ENCODE data around the gene BAZ2A. TPM values are rescaled to one million over a fixed set of nuclear protein-coding genes. Genes with fewer than 3 reads are reported as not detected.

Gene BAZ2A
- total RNA-seq, 1 donor from 2014 or later: 101 TPM

- intact Hi-C loops (cut with micrococcal nuclease): loop anchor here (1.0 to 10.0 kb wide), 11 partner anchors 8 to 1119 kb away; partner anchors contain the start of genes CDK4, ESYT1, IL23A and MARCHF9
Measured at GRCh38 chr12:56635806-56636674, 5.9 kb upstream of the BAZ2A start.

- intact Hi-C loops (cut with micrococcal nuclease): loop anchor here (5.0 to 10.0 kb wide), 7 partner anchors 300 to 1120 kb away; partner anchors contain the start of genes CDK4, IL23A, MARCHF9 and NAB2
Measured at GRCh38 chr12:56634837-56635791, 5.0 kb upstream of the BAZ2A start.

GRCh38 chr12:56634242-56634836, 4.2 kb upstream of the BAZ2A start:
- intact Hi-C loops (cut with micrococcal nuclease): loop anchor here (5.0 to 10.0 kb wide), 5 partner anchors 300 to 1120 kb away; partner anchors contain the start of genes CDK4, IL23A, MARCHF9 and NAB2

GRCh38 chr12:56633468-56634241, 3.5 kb upstream of the BAZ2A start:
- intact Hi-C loops (cut with micrococcal nuclease): loop anchor here (5.0 to 10.0 kb wide), 5 partner anchors 299 to 1121 kb away; partner anchors contain the start of genes CDK4, IL23A, MARCHF9 and NAB2

DNA sequence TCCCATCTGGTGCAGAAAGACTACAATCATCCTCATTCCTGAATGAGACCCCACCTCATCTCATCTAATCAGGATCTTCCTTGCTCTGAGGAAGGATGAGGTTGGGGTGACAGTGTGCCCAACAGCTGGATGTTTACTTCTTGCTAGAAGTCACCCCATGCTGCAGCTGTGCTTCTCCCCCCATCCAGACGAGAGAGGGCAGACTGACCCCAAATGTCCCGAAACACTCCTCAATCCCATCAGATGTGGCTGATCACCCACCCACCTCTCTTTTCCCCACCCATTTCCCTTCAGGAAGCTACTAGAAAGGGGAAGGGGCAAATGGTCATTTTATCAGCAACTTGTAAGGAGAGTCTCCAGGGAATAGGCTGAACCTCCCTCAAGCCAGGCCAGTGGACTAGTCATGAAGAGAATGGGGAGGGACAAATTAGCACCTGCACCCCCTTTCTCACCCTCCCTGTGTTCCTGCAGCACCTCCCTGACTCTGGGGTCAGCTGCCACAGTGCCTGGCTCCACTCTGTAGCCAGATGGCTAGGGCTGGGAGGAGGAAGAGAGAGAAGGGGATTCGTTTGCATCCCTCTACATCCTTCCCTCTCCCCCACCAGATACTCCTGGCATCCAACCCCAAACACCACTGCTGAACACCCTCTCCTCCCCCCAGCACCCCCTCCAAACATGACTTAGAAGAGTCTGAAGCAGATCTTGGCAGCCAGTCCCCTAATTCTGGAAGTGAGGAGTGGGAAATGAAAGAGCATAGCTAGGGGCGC, 2.8 kb upstream of the BAZ2A start:
- intact Hi-C loops (cut with micrococcal nuclease): loop anchor here (5.0 to 10.0 kb wide), 5 partner anchors 298 to 1122 kb away; partner anchors contain the start of genes CDK4, IL23A, MARCHF9 and NAB2

DNA sequence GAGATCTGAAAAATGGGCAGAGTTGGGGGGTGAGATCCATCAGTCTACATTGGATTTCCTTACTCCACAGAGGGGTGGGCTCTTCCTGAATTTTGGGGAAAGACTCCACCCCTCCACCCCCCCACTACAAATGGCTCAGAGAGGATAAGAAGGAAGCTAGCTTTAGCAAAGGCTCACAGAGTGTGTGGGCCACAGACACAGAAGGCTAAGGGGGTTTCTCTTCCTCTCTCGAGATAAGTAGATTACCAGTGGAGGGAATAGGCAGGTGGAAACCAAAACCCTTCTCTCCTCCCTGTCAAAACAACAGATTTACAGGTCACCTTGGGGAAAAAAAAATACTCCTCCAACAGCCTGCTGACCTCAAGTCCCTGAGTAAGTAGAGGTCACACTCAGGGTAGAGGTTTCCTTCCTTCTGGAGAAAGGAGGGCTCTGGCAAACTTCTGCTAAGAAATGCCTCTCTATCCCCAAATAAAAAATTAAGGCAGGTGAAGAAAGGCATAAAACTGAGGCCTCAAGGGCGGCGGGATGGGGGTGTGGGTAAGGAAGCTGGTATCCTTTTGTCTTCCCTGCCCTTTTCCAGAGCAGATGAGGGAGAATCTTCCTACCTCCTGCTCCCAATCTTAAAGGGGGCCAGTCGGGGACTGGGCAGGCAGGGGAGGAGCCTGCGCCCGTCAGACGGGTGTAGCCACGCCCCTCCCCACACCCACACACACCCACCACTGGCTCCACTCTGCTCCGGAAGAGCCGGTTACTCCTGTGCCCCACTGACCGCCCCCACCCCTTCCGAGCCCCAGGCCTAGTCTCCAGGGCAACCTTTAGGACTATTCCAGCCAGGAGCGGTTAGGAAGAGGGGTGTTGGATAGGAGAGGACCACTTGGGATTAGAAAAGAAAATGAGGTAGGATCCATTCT, 1.9 kb upstream of the BAZ2A start:
- intact Hi-C loops (cut with micrococcal nuclease): loop anchor here (5.0 to 10.0 kb wide), 5 partner anchors 297 to 1123 kb away; partner anchors contain the start of genes CDK4, IL23A, MARCHF9 and NAB2

GRCh38 chr12:56629459-56630179, 507 bp downstream of the BAZ2A start:
- intact Hi-C loops (cut with micrococcal nuclease): loop anchor here (5.0 to 10.0 kb wide), 5 partner anchors 295 to 1125 kb away; partner anchors contain the start of genes CDK4, IL23A, MARCHF9 and NAB2

- intact Hi-C loops (cut with micrococcal nuclease): loop anchor here (1.0 kb wide), 1 partner anchor 7 kb away; no protein-coding TSS in a partner anchor
Measured at GRCh38 chr12:56628671-56629458, 1.3 kb downstream of the BAZ2A start.

DNA sequence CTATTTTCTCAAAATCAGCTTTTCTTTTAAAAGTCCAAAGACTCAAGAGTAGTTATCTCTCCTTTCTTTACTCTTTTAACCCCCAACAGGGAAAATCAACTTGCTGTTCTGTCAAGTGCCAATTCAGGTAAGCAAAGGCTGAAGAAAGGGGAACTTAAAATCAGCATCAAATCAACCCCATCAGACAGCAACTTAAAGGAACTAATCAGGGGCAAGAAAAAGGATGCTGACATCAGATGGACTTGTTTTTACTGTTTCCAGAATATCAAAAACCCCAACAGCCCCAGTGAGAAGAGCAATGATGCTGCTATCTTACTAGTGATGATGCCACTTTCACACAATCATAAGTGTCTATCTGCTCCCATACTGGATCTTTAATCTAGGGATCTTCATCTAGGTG, 3.4 kb downstream of the BAZ2A start:
- intact Hi-C loops (cut with micrococcal nuclease): no loop called here

DNA sequence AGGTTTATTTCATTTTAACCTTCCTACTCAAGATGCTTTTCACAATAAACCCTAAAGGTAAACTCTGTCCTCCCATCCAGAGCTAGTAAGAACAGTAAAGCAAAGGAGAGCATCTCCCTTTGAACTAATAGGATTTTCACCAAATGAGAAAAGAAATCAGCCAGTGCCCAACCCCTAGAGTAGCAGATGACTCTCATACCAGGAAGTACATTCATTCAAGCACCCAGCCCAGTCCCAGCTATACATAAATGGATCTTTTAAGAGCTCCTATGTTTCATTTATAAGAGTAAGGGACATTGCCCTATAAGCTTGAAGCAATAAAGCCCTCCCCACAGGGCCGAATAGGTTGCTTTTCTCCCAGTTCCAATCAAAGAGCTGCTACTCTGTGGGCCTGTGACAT, 7.6 kb downstream of the BAZ2A start:
- intact Hi-C loops (cut with micrococcal nuclease): no loop called here

DNA sequence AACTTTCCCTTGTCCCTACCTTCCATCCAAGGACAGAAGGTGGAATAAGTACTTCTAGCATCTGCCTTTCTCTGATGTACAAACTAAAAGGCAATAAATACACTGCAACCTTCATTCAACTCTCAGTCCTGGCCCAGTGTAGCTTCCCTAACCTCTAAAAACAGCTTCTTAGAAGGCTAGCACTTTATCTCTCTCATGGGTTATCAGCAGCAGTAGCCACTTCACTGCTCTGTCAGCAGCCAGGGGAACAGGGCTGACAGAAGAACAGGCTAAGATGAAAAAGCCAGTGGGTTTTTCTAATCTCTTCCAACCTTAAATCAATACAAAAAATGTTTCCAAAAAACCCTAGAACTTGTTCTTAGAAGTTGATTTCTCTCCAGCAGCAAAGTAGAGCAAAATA, 13.2 kb downstream of the BAZ2A start:
- intact Hi-C loops (cut with micrococcal nuclease): no loop called here

DNA sequence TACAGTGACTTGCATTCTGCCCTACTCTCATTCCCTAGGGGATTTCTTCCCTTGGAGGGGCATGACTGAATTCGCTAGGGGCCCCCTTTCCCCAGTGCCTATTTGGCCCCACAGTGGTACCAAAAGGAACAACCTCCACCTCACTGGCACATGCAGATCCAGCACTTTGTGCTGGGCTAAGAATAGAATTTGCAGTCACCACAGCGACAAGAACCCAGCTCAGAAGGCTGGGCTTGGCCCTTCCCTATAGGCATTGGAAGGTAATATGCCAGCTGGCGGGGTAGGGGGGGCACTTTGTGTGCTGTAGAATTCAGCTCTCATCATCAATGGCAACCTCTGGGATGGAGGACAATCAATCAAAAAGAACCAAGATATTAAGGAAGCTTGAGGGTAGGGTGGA, 13.9 kb downstream of the BAZ2A start:
- intact Hi-C loops (cut with micrococcal nuclease): no loop called here

DNA sequence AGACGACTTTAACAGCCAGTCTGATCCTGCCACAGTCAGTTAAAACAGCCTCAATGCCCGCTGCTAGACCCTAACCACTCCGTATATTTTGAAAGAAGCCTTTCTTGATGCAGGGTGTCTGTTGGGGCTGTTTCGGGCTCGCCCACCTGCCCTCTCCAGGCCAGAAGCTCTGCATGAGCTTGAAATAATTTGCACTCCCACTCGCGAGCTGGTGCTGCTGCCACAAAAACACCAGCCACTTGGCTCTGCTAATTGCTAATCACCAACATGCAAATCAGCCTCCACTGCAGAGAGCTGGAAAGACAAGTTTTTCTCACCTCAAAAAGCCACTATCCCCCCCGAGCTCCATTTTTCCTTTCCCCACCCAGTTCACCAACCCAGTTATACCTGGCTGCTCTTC, 15.5 kb downstream of the BAZ2A start:
- intact Hi-C loops (cut with micrococcal nuclease): no loop called here

DNA sequence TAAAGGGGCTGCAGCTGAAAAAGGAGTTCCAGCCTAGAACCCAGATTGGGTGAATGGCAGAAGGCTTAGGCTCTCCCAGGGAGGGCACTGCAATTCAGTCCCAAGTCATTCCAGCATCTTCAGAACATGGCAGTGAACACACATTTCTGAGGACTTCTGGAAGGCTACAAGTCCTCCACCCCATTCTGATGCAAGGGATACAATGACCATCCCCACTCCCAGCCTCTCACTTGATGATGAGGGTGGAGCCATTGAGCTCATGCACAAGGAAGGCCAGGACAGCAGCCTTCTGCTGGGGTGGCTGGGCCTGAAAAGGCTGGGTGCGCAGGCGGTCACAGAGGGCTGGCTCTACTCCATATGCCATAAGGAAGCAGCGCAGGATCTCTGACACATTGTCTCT, 25.8 kb downstream of the BAZ2A start:
- intact Hi-C loops (cut with micrococcal nuclease): no loop called here

- intact Hi-C loops (cut with micrococcal nuclease): no loop called here
Measured at GRCh38 chr12:56602239-56602638, 27.9 kb downstream of the BAZ2A start.

GRCh38 chr12:56601503-56601902, 28.6 kb downstream of the BAZ2A start:
- intact Hi-C loops (cut with micrococcal nuclease): no loop called here

GRCh38 chr12:56600753-56601152, 29.4 kb downstream of the BAZ2A start:
- intact Hi-C loops (cut with micrococcal nuclease): no loop called here

Data from T-helper 2 cell treated with Interferon-gamma antibody and Interleukin-4, amounts not matched to agents 100 ng/mL and 5 ng/mL, for 36 hours (primary cell).